Type B pancreatic cell (in vitro differentiated cells): Measurements from ENCODE around the gene MPZL1. TPM values are rescaled to one million over a fixed set of nuclear protein-coding genes. Genes with fewer than 3 reads are reported as not detected.

ENCODE experiments used
- DNase-seq: peaks from one replicate; pipeline ENCODE4 v3.0.0; 2021; ENCODE audit warnings: mixed read lengths; ENCODE audit not compliant: unreplicated experiment; ENCODE audit errors: extremely low spot score
- H3K27ac Mint-ChIP-seq: 2 replicates; pipeline ENCODE4 v1.8.0; 2021; ENCODE audit warnings: mild to moderate bottlenecking, mixed read lengths
- H3K27me3 Mint-ChIP-seq: 2 replicates; pipeline ENCODE4 v1.8.0; 2021; ENCODE audit warnings: mixed read lengths
- H3K36me3 Mint-ChIP-seq: 2 replicates; pipeline ENCODE4 v1.8.0; 2021; ENCODE audit warnings: mixed read lengths
- H3K4me1 Mint-ChIP-seq: one replicate; pipeline ENCODE4 v1.8.0; 2021; ENCODE audit warnings: mixed read lengths; ENCODE audit not compliant: unreplicated experiment
- H3K4me3 Mint-ChIP-seq: 2 replicates; pipeline ENCODE4 v1.8.0; 2021; ENCODE audit warnings: mild to moderate bottlenecking, mixed read lengths
- H3K9me3 Mint-ChIP-seq: 2 replicates; pipeline ENCODE4 v1.8.0; 2021; ENCODE audit warnings: mixed read lengths
- total RNA-seq: library from RNA; stranded (reverse); gene quantifications from 2 replicates; pipeline ENCODE4 v1.2.1, GENCODE V29; 2021; ENCODE audit warnings: low replicate concordance
- TF ChIP-seq, protein P1 (sequence below): fragments of 200-600 bp; sonication (generic); conservative IDR thresholded peaks from 2 replicates; pipeline ENCODE4 v1.5.0; 2021; ENCODE audit warnings: antibody characterized with exemption, mild to moderate bottlenecking

Gene MPZL1
- total RNA-seq, 1 donor from 2014 or later, result 103 TPM

DNA sequence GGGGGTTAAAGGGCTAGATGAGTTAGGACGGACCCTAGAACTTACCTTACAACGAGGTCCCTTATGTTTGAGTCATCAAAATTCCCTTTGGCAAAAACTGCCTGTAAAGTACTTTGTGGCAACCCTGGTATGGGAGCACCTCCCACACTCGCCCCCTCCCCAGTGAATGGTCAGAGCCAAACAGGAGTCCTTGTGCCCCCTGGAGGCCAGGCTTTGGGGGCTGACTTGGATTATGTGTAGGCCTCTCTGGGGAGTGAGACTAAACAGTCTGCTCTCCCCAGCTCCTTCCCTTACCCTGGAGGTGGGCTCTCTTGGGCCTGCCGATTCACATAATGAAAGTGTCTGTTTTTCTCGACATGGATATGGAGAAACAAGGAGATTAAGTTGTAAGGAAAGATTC is 110.9 kb downstream of the MPZL1 start:
- TF ChIP-seq, protein P1, sequence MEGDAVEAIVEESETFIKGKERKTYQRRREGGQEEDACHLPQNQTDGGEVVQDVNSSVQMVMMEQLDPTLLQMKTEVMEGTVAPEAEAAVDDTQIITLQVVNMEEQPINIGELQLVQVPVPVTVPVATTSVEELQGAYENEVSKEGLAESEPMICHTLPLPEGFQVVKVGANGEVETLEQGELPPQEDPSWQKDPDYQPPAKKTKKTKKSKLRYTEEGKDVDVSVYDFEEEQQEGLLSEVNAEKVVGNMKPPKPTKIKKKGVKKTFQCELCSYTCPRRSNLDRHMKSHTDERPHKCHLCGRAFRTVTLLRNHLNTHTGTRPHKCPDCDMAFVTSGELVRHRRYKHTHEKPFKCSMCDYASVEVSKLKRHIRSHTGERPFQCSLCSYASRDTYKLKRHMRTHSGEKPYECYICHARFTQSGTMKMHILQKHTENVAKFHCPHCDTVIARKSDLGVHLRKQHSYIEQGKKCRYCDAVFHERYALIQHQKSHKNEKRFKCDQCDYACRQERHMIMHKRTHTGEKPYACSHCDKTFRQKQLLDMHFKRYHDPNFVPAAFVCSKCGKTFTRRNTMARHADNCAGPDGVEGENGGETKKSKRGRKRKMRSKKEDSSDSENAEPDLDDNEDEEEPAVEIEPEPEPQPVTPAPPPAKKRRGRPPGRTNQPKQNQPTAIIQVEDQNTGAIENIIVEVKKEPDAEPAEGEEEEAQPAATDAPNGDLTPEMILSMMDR, result no peak
- H3K9me3 Mint-ChIP-seq, result no peaks in the 10 kb centered on the region
- H3K27me3 Mint-ChIP-seq, result no peaks in the 10 kb centered on the region
- no peaks in the 10 kb centered on the region for H3K4me1 Mint-ChIP-seq
- DNase-seq, result no peak
- no peak overlapping the region for H3K4me3 Mint-ChIP-seq
- H3K36me3 Mint-ChIP-seq, result no peaks in the 10 kb centered on the region
- H3K27ac Mint-ChIP-seq, result no peak overlapping the region

GRCh38 chr1:167833904-167834303 is 112.1 kb downstream of the MPZL1 start:
- Mint-ChIP-seq H3K4me1 (no peaks in the 10 kb centered on the region), H3K27me3 (no peaks in the 10 kb centered on the region), H3K9me3 (no peaks in the 10 kb centered on the region), H3K27ac (no peak overlapping the region), H3K36me3 (no peaks in the 10 kb centered on the region), H3K4me3 (no peak overlapping the region)
- TF ChIP-seq, protein P1, result no peak
- DNase-seq, result no peak

GRCh38 chr1:167836197-167836596 is 114.4 kb downstream of the MPZL1 start:
- no peaks in the 10 kb centered on the region for H3K27me3 Mint-ChIP-seq
- no peak overlapping the region for H3K4me3 Mint-ChIP-seq
- TF ChIP-seq, protein P1, result no peak
- no peaks in the 10 kb centered on the region for H3K4me1 Mint-ChIP-seq
- no peak overlapping the region for H3K27ac Mint-ChIP-seq
- DNase-seq, result no peak
- H3K36me3 Mint-ChIP-seq, result no peaks in the 10 kb centered on the region
- H3K9me3 Mint-ChIP-seq, result no peaks in the 10 kb centered on the region

DNA sequence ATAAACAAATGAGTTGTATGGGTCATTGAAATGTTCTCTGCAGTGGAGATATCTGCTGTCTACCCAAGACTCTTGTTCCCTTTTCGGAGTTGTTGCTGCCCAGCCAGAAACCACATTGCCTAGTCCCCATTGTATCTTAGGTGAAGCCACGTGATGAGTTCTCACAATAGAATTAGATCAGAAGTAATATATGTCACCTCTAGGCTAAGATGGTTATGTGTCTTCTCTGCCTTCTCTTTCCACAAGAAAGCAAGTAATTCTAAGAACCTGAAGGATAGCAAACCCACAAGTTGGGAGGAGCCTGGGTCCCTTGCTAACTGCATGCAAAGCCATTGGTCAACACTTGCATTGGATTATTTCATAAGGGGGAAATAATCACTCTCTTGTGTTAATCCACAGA is 115.5 kb downstream of the MPZL1 start:
- H3K4me3 Mint-ChIP-seq, result no peak overlapping the region
- H3K36me3 Mint-ChIP-seq, result no peaks in the 10 kb centered on the region
- no peaks in the 10 kb centered on the region for H3K27me3 Mint-ChIP-seq
- no peak for DNase-seq
- no peaks in the 10 kb centered on the region for H3K4me1 Mint-ChIP-seq
- no peaks in the 10 kb centered on the region for H3K9me3 Mint-ChIP-seq
- no peak overlapping the region for H3K27ac Mint-ChIP-seq
- TF ChIP-seq, protein P1, result no peak

DNA sequence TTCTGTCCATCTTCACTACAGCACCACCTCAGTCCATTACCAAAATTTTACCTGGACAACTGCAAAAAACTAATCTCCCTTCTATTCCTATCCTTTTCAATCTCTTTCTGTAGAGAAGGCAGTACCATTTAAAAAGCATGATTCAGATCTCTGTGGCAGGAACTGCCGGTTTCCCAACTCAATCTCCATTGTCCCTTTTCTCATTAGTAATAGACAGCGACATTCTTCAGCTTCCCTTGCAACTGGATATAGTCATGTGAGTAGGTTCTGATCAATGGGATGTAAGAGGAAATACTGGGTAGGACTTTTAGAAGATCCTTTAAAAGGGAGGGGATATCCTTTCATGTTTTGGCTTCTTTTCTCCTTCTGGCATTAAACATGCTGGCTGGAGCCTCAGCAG is 117.2 kb downstream of the MPZL1 start:
- H3K27ac Mint-ChIP-seq, result no peak overlapping the region
- TF ChIP-seq, protein P1, result no peak
- H3K36me3 Mint-ChIP-seq, result no peaks in the 10 kb centered on the region
- no peaks in the 10 kb centered on the region for H3K27me3 Mint-ChIP-seq
- H3K9me3 Mint-ChIP-seq, result no peaks in the 10 kb centered on the region
- no peak overlapping the region for H3K4me3 Mint-ChIP-seq
- DNase-seq, result no peak
- no peaks in the 10 kb centered on the region for H3K4me1 Mint-ChIP-seq

Other genes starting within 250 kb of the MPZL1 start
- 0.29 and 0.58 TPM in 2 replicates for gene CD247, start 203.5 kb upstream of the MPZL1 start, total RNA-seq
- 39.5 and 54.9 TPM in 2 replicates for gene CREG1, start 168.2 kb upstream of the MPZL1 start, total RNA-seq
- 0.75 and 5.4 TPM in 2 replicates for gene RCSD1, start 91.8 kb upstream of the MPZL1 start, total RNA-seq
- gene ADCY10, start 192.2 kb downstream of the MPZL1 start, total RNA-seq, result 0.14 and 0.39 TPM in 2 replicates
- gene DCAF6, start 214.7 kb downstream of the MPZL1 start, total RNA-seq, result 27.2 and 38.3 TPM in 2 replicates
- 60.2 and 86.4 TPM in 2 replicates for gene MPC2, start 215.1 kb downstream of the MPZL1 start, total RNA-seq